ENCODE results near the gene MYBPC3. TPM values are rescaled to one million over a fixed set of nuclear protein-coding genes. Genes with fewer than 3 reads are reported as not detected.
A peak's percentile ranks its signal among the peaks of the same experiment; 100 is the strongest.

The MYBPC3 gene
- total RNA-seq, 1 donor from 2014 or later = 1.6 TPM

- Histone ChIP-seq H3K9ac (ENCODE audit: low read depth in 1 of 3, low read length in 3 of 3) (no peak overlapping the region), H3K36me3 (ENCODE audit: control insufficient read depth in 3 of 3, insufficient read depth in 3 of 3, low read length in 3 of 3) (peaks cover 0 to 12% (median 8%) of the 10 kb centered on the region in 3 donors), H3K9me3 (ENCODE audit: control insufficient read depth in 3 of 3, low read length in 3 of 3) (no peaks in the 10 kb centered on the region), H3K4me3 (ENCODE audit: low read length in 3 of 3) (no peak overlapping the region), H3K27me3 (ENCODE audit: control insufficient read depth in 3 of 3, insufficient read depth in 3 of 3, low read length in 3 of 3) (no peaks in the 10 kb centered on the region), H3K27ac (ENCODE audit: low read depth, low read length) (no peak overlapping the region), H3K4me1 (ENCODE audit: control insufficient read depth in 3 of 3, insufficient read depth in 3 of 3, low read length in 3 of 3) (peaks cover 0 to 12% (median 6%) of the 10 kb centered on the region in 3 donors)
These were observed 6.7 kb upstream of the MYBPC3 start for GRCh38 chr11:47359162-47359561.

GRCh38 chr11:47358731-47359051, 6.2 kb upstream of the MYBPC3 start:
- no peak overlapping the region for H3K27ac ChIP-seq (ENCODE audit: low read depth, low read length)
- H3K36me3 ChIP-seq (ENCODE audit: control insufficient read depth in 3 of 3, insufficient read depth in 3 of 3, low read length in 3 of 3) = peaks cover 0 to 12% (median 8%) of the 10 kb centered on the region in 3 donors
- H3K4me1 ChIP-seq (ENCODE audit: control insufficient read depth in 3 of 3, insufficient read depth in 3 of 3, low read length in 3 of 3) = peaks cover 0 to 13% (median 6%) of the 10 kb centered on the region in 3 donors
- no peak overlapping the region for H3K4me3 ChIP-seq (ENCODE audit: low read length in 3 of 3)
- H3K9me3 ChIP-seq (ENCODE audit: control insufficient read depth in 3 of 3, low read length in 3 of 3) = no peaks in the 10 kb centered on the region
- no peaks in the 10 kb centered on the region for H3K27me3 ChIP-seq (ENCODE audit: control insufficient read depth in 3 of 3, insufficient read depth in 3 of 3, low read length in 3 of 3)
- H3K9ac ChIP-seq (ENCODE audit: low read depth in 1 of 3, low read length in 3 of 3) = no peak overlapping the region

GRCh38 chr11:47357985-47358730, 5.7 kb upstream of the MYBPC3 start:
- Histone ChIP-seq H3K27ac (ENCODE audit: low read depth, low read length) (no peak overlapping the region), H3K4me3 (ENCODE audit: low read length in 3 of 3) (no peak overlapping the region), H3K9me3 (ENCODE audit: control insufficient read depth in 3 of 3, low read length in 3 of 3) (no peaks in the 10 kb centered on the region), H3K27me3 (ENCODE audit: control insufficient read depth in 3 of 3, insufficient read depth in 3 of 3, low read length in 3 of 3) (no peaks in the 10 kb centered on the region), H3K36me3 (ENCODE audit: control insufficient read depth in 3 of 3, insufficient read depth in 3 of 3, low read length in 3 of 3) (peaks cover 0 to 12% (median 8%) of the 10 kb centered on the region in 3 donors), H3K9ac (ENCODE audit: low read depth in 1 of 3, low read length in 3 of 3) (peak overlapping the region in 1 of 3 donors; percentile 8), H3K4me1 (ENCODE audit: control insufficient read depth in 3 of 3, insufficient read depth in 3 of 3, low read length in 3 of 3) (peaks cover 0 to 13% (median 6%) of the 10 kb centered on the region in 3 donors)

GRCh38 chr11:47356998-47357329, 4.5 kb upstream of the MYBPC3 start:
- H3K27me3 ChIP-seq (ENCODE audit: control insufficient read depth in 3 of 3, insufficient read depth in 3 of 3, low read length in 3 of 3) = no peaks in the 10 kb centered on the region
- no peak overlapping the region for H3K9ac ChIP-seq (ENCODE audit: low read depth in 1 of 3, low read length in 3 of 3)
- H3K27ac ChIP-seq (ENCODE audit: low read depth, low read length) = no peak overlapping the region
- no peaks in the 10 kb centered on the region for H3K9me3 ChIP-seq (ENCODE audit: control insufficient read depth in 3 of 3, low read length in 3 of 3)
- peaks cover 8 to 22% (median 15%) of the 10 kb centered on the region in 3 donors for H3K4me1 ChIP-seq (ENCODE audit: control insufficient read depth in 3 of 3, insufficient read depth in 3 of 3, low read length in 3 of 3)
- no peak overlapping the region for H3K4me3 ChIP-seq (ENCODE audit: low read length in 3 of 3)
- H3K36me3 ChIP-seq (ENCODE audit: control insufficient read depth in 3 of 3, insufficient read depth in 3 of 3, low read length in 3 of 3) = peaks cover 0 to 12% (median 8%) of the 10 kb centered on the region in 3 donors

- peaks cover 0 to 12% (median 8%) of the 10 kb centered on the region in 3 donors for H3K36me3 ChIP-seq (ENCODE audit: control insufficient read depth in 3 of 3, insufficient read depth in 3 of 3, low read length in 3 of 3)
- no peak overlapping the region for H3K27ac ChIP-seq (ENCODE audit: low read depth, low read length)
- peaks cover 10 to 22% (median 15%) of the 10 kb centered on the region in 3 donors for H3K4me1 ChIP-seq (ENCODE audit: control insufficient read depth in 3 of 3, insufficient read depth in 3 of 3, low read length in 3 of 3)
- H3K4me3 ChIP-seq (ENCODE audit: low read length in 3 of 3) = peak overlapping the region in 1 of 3 donors; percentile 23
- no peaks in the 10 kb centered on the region for H3K9me3 ChIP-seq (ENCODE audit: control insufficient read depth in 3 of 3, low read length in 3 of 3)
- no peaks in the 10 kb centered on the region for H3K27me3 ChIP-seq (ENCODE audit: control insufficient read depth in 3 of 3, insufficient read depth in 3 of 3, low read length in 3 of 3)
- H3K9ac ChIP-seq (ENCODE audit: low read depth in 1 of 3, low read length in 3 of 3) = peak overlapping the region in 1 of 3 donors; percentile 1
These were observed 3.9 kb upstream of the MYBPC3 start for GRCh38 chr11:47356129-47356997.

- H3K9me3 ChIP-seq (ENCODE audit: control insufficient read depth in 3 of 3, low read length in 3 of 3) = no peaks in the 10 kb centered on the region
- peak overlapping the region; percentile 77 for H3K27ac ChIP-seq (ENCODE audit: low read depth, low read length)
- no peaks in the 10 kb centered on the region for H3K27me3 ChIP-seq (ENCODE audit: control insufficient read depth in 3 of 3, insufficient read depth in 3 of 3, low read length in 3 of 3)
- H3K9ac ChIP-seq (ENCODE audit: low read depth in 1 of 3, low read length in 3 of 3) = peak overlapping the region in 2 of 3 donors; percentile 46 to 79
- H3K4me3 ChIP-seq (ENCODE audit: low read length in 3 of 3) = peak overlapping the region; percentile 23 to 62 (median 46)
- peaks cover 0 to 12% (median 8%) of the 10 kb centered on the region in 3 donors for H3K36me3 ChIP-seq (ENCODE audit: control insufficient read depth in 3 of 3, insufficient read depth in 3 of 3, low read length in 3 of 3)
- H3K4me1 ChIP-seq (ENCODE audit: control insufficient read depth in 3 of 3, insufficient read depth in 3 of 3, low read length in 3 of 3) = peaks cover 10 to 22% (median 11%) of the 10 kb centered on the region in 3 donors
These were observed 3.0 kb upstream of the MYBPC3 start for GRCh38 chr11:47355283-47356128.

- H3K36me3 ChIP-seq (ENCODE audit: control insufficient read depth in 3 of 3, insufficient read depth in 3 of 3, low read length in 3 of 3) = peaks cover 0 to 12% (median 8%) of the 10 kb centered on the region in 3 donors
- H3K27ac ChIP-seq (ENCODE audit: low read depth, low read length) = peak overlapping the region; percentile 77
- H3K9me3 ChIP-seq (ENCODE audit: control insufficient read depth in 3 of 3, low read length in 3 of 3) = no peaks in the 10 kb centered on the region
- H3K27me3 ChIP-seq (ENCODE audit: control insufficient read depth in 3 of 3, insufficient read depth in 3 of 3, low read length in 3 of 3) = no peaks in the 10 kb centered on the region
- peak overlapping the region in 2 of 3 donors; percentile 46 to 79 for H3K9ac ChIP-seq (ENCODE audit: low read depth in 1 of 3, low read length in 3 of 3)
- peaks cover 10 to 22% (median 11%) of the 10 kb centered on the region in 3 donors for H3K4me1 ChIP-seq (ENCODE audit: control insufficient read depth in 3 of 3, insufficient read depth in 3 of 3, low read length in 3 of 3)
- peak overlapping the region; percentile 62 to 71 (median 68) for H3K4me3 ChIP-seq (ENCODE audit: low read length in 3 of 3)
These were observed 2.4 kb upstream of the MYBPC3 start for GRCh38 chr11:47354913-47355282.

- H3K4me1 ChIP-seq (ENCODE audit: control insufficient read depth in 3 of 3, insufficient read depth in 3 of 3, low read length in 3 of 3) = peaks cover 10 to 22% (median 11%) of the 10 kb centered on the region in 3 donors
- peak overlapping the region; percentile 77 for H3K27ac ChIP-seq (ENCODE audit: low read depth, low read length)
- H3K27me3 ChIP-seq (ENCODE audit: control insufficient read depth in 3 of 3, insufficient read depth in 3 of 3, low read length in 3 of 3) = no peaks in the 10 kb centered on the region
- peaks cover 0 to 12% (median 8%) of the 10 kb centered on the region in 3 donors for H3K36me3 ChIP-seq (ENCODE audit: control insufficient read depth in 3 of 3, insufficient read depth in 3 of 3, low read length in 3 of 3)
- peak overlapping the region in 2 of 3 donors; percentile 46 to 79 for H3K9ac ChIP-seq (ENCODE audit: low read depth in 1 of 3, low read length in 3 of 3)
- H3K9me3 ChIP-seq (ENCODE audit: control insufficient read depth in 3 of 3, low read length in 3 of 3) = no peaks in the 10 kb centered on the region
- H3K4me3 ChIP-seq (ENCODE audit: low read length in 3 of 3) = peak overlapping the region; percentile 62 to 71 (median 68)
These were observed 1.7 kb upstream of the MYBPC3 start for GRCh38 chr11:47353978-47354774.

Data from skeletal muscle tissue (tissue), 4 donors.